Smooth muscle cell of trachea (primary cell): ENCODE results near the gene DAAM2. TPM values are rescaled to one million over a fixed set of nuclear protein-coding genes. Genes with fewer than 3 reads are reported as not detected.

Experiments used
- total RNA-seq: library from RNA; depleted of rRNA; stranded (reverse); fragments of >200 nt; gene quantifications from 2 replicates; pipeline ENCODE4 v1.2.1, GENCODE V29; 2014

DAAM2 gene
- total RNA-seq, result 5.8 and 7.4 TPM in 2 replicates

GRCh38 chr6:39791850-39792539 lies at the start of gene DAAM2:
TSS of gene DAAM2 (plus strand) at chr6:39792376. CDS start at chr6:39856303, 63,927 bp downstream.

GRCh38 chr6:39934131-39934757 lies 142.1 kb downstream of the DAAM2 start, which contains the start of gene MOCS1:
TSS of gene MOCS1 (minus strand) at chr6:39934462. CDS start at chr6:39934417, 45 bp downstream.

Other genes with a start within 250 kb of the DAAM2 start
- under 0.01 and 0.44 TPM in 2 replicates for gene KIF6, start 67.0 kb upstream of the DAAM2 start, total RNA-seq
- gene MOCS1, start 142.1 kb downstream of the DAAM2 start, total RNA-seq, result 6.4 and 17.9 TPM in 2 replicates